ENCODE results near the gene RPS16. TPM values are rescaled to one million over a fixed set of nuclear protein-coding genes. Genes with fewer than 3 reads are reported as not detected.

RPS16 gene
- total and polyA plus RNA-seq, 9 of the 15 experiments (the other 6 are each of a cell fraction or from before 2014, with no cell fraction given): 82.6 to 3,671 (median 2,204) TPM

DNA sequence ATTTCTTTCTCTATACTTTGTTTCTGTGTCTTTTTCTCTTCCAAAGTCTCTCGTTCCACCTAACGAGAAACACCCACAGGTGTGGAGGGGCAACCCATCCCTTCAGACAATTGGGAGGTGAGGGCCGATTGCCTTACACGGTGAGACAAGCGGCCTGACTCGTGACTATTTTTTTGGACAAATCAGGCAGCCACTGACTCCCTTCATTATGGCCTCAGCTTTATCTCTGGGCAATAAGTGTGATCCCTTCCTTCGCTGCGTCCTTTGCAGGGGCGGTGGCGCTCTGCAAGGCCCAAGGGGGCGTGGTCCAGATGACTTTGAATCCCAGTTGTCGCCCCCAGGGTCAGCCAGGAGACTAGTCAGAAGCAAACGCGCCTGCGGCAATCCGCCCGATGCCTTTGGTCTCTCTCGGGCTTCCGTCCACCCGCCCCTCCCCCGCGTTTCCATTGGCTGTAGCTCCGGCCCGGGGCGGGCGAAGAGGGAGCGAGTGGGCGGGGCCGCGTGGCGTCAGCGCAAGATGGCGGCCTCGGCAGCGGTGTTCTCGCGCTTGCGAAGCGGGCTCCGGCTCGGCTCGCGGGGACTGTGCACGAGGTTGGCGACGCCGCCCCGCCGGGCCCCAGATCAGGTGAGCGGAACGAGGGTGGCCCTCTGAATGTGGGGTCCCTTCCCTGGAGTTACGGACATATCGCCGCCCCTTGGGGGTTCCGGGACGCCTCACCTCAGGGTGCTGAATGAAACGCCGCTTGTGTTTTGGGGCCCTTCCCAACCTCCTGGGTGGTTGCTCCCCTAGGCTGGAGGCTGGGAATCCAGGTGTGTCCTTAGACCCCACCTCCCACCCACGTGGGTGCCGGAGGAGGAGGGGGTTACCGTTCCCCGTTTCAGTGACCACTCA is 44.8 kb upstream of the RPS16 start, which contains the start of gene TIMM50 (continued):
- TF ChIP-seq HCFC1 (IDR thresholded peaks at IDR 0.05; ENCODE audit: low read depth, low read length) (peak; percentile 76), ZNF766 (CRISPR knock-in tag; conservative IDR thresholded peaks at IDR 0.05) (0 out of 2 replicates have a peak, but pooled peaks have one; percentile 33), NONO (IDR thresholded peaks at IDR 0.05; ENCODE audit: low read depth in 2 of 2, low read length in 1 of 2) (peak in 1 of 2 experiments; percentile 35; a peak in 3 of 4 replicates), ADNP (tag; IDR thresholded peaks at IDR 0.05) (no peak), TBP (optimal IDR thresholded peaks at IDR 0.05; ENCODE audit: low read depth, low read length) (peak; percentile 61), TEAD1 (CRISPR knock-in tag; IDR thresholded peaks at IDR 0.05) (peak in 1 of 2 experiments; percentile 82; a peak in 2 of 4 replicates), ZNF507 (tag; conservative IDR thresholded peaks at IDR 0.05) (no peak), FOXJ2 (tag; IDR thresholded peaks at IDR 0.05) (no peak), CHD2 (IDR thresholded peaks at IDR 0.05; ENCODE audit: low read depth, low read length) (peak; percentile 80), RUNX1 (IDR thresholded peaks at IDR 0.05; ENCODE audit: low read depth) (peak; percentile 67; the same call in 1 of the 2 replicates), ZFPM2 (CRISPR knock-in tag; IDR thresholded peaks at IDR 0.05) (no peak), CBX1 (IDR thresholded peaks at IDR 0.05; ENCODE audit: low read depth) (peak; percentile 48; the same call in 1 of the 2 replicates), PTBP1 (IDR thresholded peaks at IDR 0.05; ENCODE audit: low read depth, low read length) (no peak), ZNF232 (CRISPR knock-in tag; IDR thresholded peaks at IDR 0.05) (peak; percentile 82; the same call in 1 of the 2 replicates), BACH1 (tag; IDR thresholded peaks at IDR 0.05) (no peak), STAT5B (CRISPR knock-in tag; IDR thresholded peaks at IDR 0.05) (no peak), MBD2 (IDR thresholded peaks at IDR 0.05; ENCODE audit: borderline replicate concordance, low read depth) (peak; percentile 85), XRCC5 (IDR thresholded peaks at IDR 0.05; ENCODE audit: low read depth, low read length) (peak; percentile 56; the same call in 1 of the 2 replicates), ZNF584 (CRISPR knock-in tag; IDR thresholded peaks at IDR 0.05; ENCODE audit: low read depth) (peak; percentile 12; the same call in 1 of the 2 replicates)
- TF ChIP-seq, protein P1, sequence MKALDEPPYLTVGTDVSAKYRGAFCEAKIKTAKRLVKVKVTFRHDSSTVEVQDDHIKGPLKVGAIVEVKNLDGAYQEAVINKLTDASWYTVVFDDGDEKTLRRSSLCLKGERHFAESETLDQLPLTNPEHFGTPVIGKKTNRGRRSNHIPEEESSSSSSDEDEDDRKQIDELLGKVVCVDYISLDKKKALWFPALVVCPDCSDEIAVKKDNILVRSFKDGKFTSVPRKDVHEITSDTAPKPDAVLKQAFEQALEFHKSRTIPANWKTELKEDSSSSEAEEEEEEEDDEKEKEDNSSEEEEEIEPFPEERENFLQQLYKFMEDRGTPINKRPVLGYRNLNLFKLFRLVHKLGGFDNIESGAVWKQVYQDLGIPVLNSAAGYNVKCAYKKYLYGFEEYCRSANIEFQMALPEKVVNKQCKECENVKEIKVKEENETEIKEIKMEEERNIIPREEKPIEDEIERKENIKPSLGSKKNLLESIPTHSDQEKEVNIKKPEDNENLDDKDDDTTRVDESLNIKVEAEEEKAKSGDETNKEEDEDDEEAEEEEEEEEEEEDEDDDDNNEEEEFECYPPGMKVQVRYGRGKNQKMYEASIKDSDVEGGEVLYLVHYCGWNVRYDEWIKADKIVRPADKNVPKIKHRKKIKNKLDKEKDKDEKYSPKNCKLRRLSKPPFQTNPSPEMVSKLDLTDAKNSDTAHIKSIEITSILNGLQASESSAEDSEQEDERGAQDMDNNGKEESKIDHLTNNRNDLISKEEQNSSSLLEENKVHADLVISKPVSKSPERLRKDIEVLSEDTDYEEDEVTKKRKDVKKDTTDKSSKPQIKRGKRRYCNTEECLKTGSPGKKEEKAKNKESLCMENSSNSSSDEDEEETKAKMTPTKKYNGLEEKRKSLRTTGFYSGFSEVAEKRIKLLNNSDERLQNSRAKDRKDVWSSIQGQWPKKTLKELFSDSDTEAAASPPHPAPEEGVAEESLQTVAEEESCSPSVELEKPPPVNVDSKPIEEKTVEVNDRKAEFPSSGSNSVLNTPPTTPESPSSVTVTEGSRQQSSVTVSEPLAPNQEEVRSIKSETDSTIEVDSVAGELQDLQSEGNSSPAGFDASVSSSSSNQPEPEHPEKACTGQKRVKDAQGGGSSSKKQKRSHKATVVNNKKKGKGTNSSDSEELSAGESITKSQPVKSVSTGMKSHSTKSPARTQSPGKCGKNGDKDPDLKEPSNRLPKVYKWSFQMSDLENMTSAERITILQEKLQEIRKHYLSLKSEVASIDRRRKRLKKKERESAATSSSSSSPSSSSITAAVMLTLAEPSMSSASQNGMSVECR (CRISPR knock-in tag; IDR thresholded peaks at IDR 0.05): peak; percentile 92
- TF ChIP-seq, protein P2, sequence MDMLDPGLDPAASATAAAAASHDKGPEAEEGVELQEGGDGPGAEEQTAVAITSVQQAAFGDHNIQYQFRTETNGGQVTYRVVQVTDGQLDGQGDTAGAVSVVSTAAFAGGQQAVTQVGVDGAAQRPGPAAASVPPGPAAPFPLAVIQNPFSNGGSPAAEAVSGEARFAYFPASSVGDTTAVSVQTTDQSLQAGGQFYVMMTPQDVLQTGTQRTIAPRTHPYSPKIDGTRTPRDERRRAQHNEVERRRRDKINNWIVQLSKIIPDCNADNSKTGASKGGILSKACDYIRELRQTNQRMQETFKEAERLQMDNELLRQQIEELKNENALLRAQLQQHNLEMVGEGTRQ (CRISPR knock-in tag; IDR thresholded peaks at IDR 0.05): no peak

Data from K562 (cell line).